ENCODE results near the gene CAMK2N1.
"Not testable (repeated sequence)": the region's sequence is repeated elsewhere in the genome, so short reads cannot be mapped to it uniquely, and the experiment has no call there.

Gene CAMK2N1

GRCh38 chr1:20485527-20486456 is at the start of gene CAMK2N1:
TSS of gene CAMK2N1 (minus strand) at chr1:20486210. CDS start at chr1:20485379, 831 bp downstream.
- peak; percentile 92 for DNase-seq (ENCODE audit: low spot score)

GRCh38 chr1:20534659-20535417 is 48.8 kb upstream of the CAMK2N1 start:
- no peak for DNase-seq (ENCODE audit: low spot score)

- DNase-seq (ENCODE audit: low spot score), result no peak
These were observed 47.6 kb upstream of the CAMK2N1 start for GRCh38 chr1:20533635-20534034.

GRCh38 chr1:20530901-20531300 is 44.9 kb upstream of the CAMK2N1 start:
- DNase-seq (ENCODE audit: low spot score), result peak; percentile 26

- no peak for DNase-seq (ENCODE audit: low spot score)
These were observed 44.3 kb upstream of the CAMK2N1 start for GRCh38 chr1:20530306-20530705.

GRCh38 chr1:20528221-20528620 is 42.2 kb upstream of the CAMK2N1 start:
- DNase-seq (ENCODE audit: low spot score), result no peak

GRCh38 chr1:20526267-20526666 is 40.3 kb upstream of the CAMK2N1 start:
- no peak for DNase-seq (ENCODE audit: low spot score)

GRCh38 chr1:20521960-20522861 is 36.2 kb upstream of the CAMK2N1 start:
- peak; percentile 78 for DNase-seq (ENCODE audit: low spot score)

GRCh38 chr1:20519609-20520262 is 33.7 kb upstream of the CAMK2N1 start:
- not testable (repeated sequence) for DNase-seq (ENCODE audit: low spot score)

GRCh38 chr1:20511518-20512428 is 25.8 kb upstream of the CAMK2N1 start:
- no peak for DNase-seq (ENCODE audit: low spot score)

- DNase-seq (ENCODE audit: low spot score), result no peak
These were observed 22.4 kb upstream of the CAMK2N1 start for GRCh38 chr1:20508411-20508771.

- peak; percentile 97 for DNase-seq (ENCODE audit: low spot score)
These were observed 21.8 kb upstream of the CAMK2N1 start, which contains the start of gene MUL1 for GRCh38 chr1:20507564-20508410. TSS of gene MUL1 (minus strand) at chr1:20508151. CDS start at chr1:20508024, 127 bp downstream.

- DNase-seq (ENCODE audit: low spot score), result no peak
These were observed 21.2 kb upstream of the CAMK2N1 start for GRCh38 chr1:20507248-20507563.

GRCh38 chr1:20505488-20505887 is 19.5 kb upstream of the CAMK2N1 start:
- DNase-seq (ENCODE audit: low spot score), result no peak

GRCh38 chr1:20500716-20501115 is 14.7 kb upstream of the CAMK2N1 start:
- DNase-seq (ENCODE audit: low spot score), result no peak

- DNase-seq (ENCODE audit: low spot score), result no peak
These were observed 13.7 kb upstream of the CAMK2N1 start for GRCh38 chr1:20499718-20500117.

GRCh38 chr1:20499105-20499504 is 13.1 kb upstream of the CAMK2N1 start:
- DNase-seq (ENCODE audit: low spot score), result no peak

- DNase-seq (ENCODE audit: low spot score), result no peak
These were observed 12.1 kb upstream of the CAMK2N1 start for GRCh38 chr1:20498116-20498515.

GRCh38 chr1:20497506-20497905 is 11.5 kb upstream of the CAMK2N1 start:
- no peak for DNase-seq (ENCODE audit: low spot score)
